Measurements from ENCODE around the gene LGALS9C. TPM values are rescaled to one million over a fixed set of nuclear protein-coding genes. Genes with fewer than 3 reads are reported as not detected.
"Not testable (repeated sequence)": the region's sequence is repeated elsewhere in the genome, so short reads cannot be mapped to it uniquely, and the experiment has no call there.

Gene LGALS9C
- total RNA-seq, 2 donors from 2014 or later = 0.38 TPM; not detected in 1

GRCh38 chr17:18467001-18467400, 9.6 kb upstream of the LGALS9C start:
- H3K27ac Mint-ChIP-seq; H3K4me1 Mint-ChIP-seq (ENCODE audit: low read depth in 2 of 2); H3K36me3 Mint-ChIP-seq; H3K27me3 Mint-ChIP-seq; DNase-seq (ENCODE audit: low spot score); H3K4me3 Mint-ChIP-seq; H3K9me3 Mint-ChIP-seq: not testable (repeated sequence)
- ATAC-seq = peak in 1 of 2 donors; percentile 36

- not testable (repeated sequence) for H3K36me3 Mint-ChIP-seq; H3K4me1 Mint-ChIP-seq (ENCODE audit: low read depth in 2 of 2); H3K27me3 Mint-ChIP-seq; H3K27ac Mint-ChIP-seq; H3K9me3 Mint-ChIP-seq; DNase-seq (ENCODE audit: low spot score); H3K4me3 Mint-ChIP-seq; ATAC-seq
These were observed 8.0 kb upstream of the LGALS9C start for GRCh38 chr17:18468472-18469171.

GRCh38 chr17:18469837-18470236, 6.8 kb upstream of the LGALS9C start:
- not testable (repeated sequence) for ATAC-seq; H3K4me3 Mint-ChIP-seq; DNase-seq (ENCODE audit: low spot score); H3K9me3 Mint-ChIP-seq; H3K27me3 Mint-ChIP-seq; H3K36me3 Mint-ChIP-seq; H3K27ac Mint-ChIP-seq
- peaks cover 4 to 12% of the 10 kb centered on the region in 2 donors for H3K4me1 Mint-ChIP-seq (ENCODE audit: low read depth in 2 of 2)

GRCh38 chr17:18470345-18470930, 6.2 kb upstream of the LGALS9C start:
- H3K36me3 Mint-ChIP-seq = not testable (repeated sequence)

GRCh38 chr17:18473967-18474366, 2.6 kb upstream of the LGALS9C start:
- not testable (repeated sequence) for H3K4me3 Mint-ChIP-seq; ATAC-seq; DNase-seq (ENCODE audit: low spot score); H3K36me3 Mint-ChIP-seq; H3K9me3 Mint-ChIP-seq; H3K27ac Mint-ChIP-seq; H3K27me3 Mint-ChIP-seq
- peaks cover 16 to 17% of the 10 kb centered on the region in 2 donors for H3K4me1 Mint-ChIP-seq (ENCODE audit: low read depth in 2 of 2)

More at GRCh38 chr17:18470345-18470930, 6.2 kb upstream of the LGALS9C start:
- H3K27me3 Mint-ChIP-seq; ATAC-seq; H3K27ac Mint-ChIP-seq; H3K9me3 Mint-ChIP-seq; H3K4me3 Mint-ChIP-seq; DNase-seq (ENCODE audit: low spot score): not testable (repeated sequence)
- H3K4me1 Mint-ChIP-seq (ENCODE audit: low read depth in 2 of 2) = peaks cover 6 to 13% of the 10 kb centered on the region in 2 donors

GRCh38 chr17:18474754-18475153, 1.8 kb upstream of the LGALS9C start:
- DNase-seq (ENCODE audit: low spot score); H3K36me3 Mint-ChIP-seq; H3K27me3 Mint-ChIP-seq; H3K9me3 Mint-ChIP-seq: not testable (repeated sequence)
- peak; percentile 79 to 81 for ATAC-seq
- peak overlapping the region; percentile 34 to 57 for H3K27ac Mint-ChIP-seq
- H3K4me3 Mint-ChIP-seq = peak overlapping the region; percentile 17
- H3K4me1 Mint-ChIP-seq (ENCODE audit: low read depth in 2 of 2) = peaks cover 16 to 17% of the 10 kb centered on the region in 2 donors

- peak overlapping the region in 1 of 2 donors; percentile 86 for H3K27ac Mint-ChIP-seq
- not testable (repeated sequence) for H3K27me3 Mint-ChIP-seq; H3K9me3 Mint-ChIP-seq; DNase-seq (ENCODE audit: low spot score); ATAC-seq; H3K36me3 Mint-ChIP-seq
- peaks cover 16 to 17% of the 10 kb centered on the region in 2 donors for H3K4me1 Mint-ChIP-seq (ENCODE audit: low read depth in 2 of 2)
- H3K4me3 Mint-ChIP-seq = peak overlapping the region; percentile 84
These were observed 778 bp downstream of the LGALS9C start for GRCh38 chr17:18477367-18477766.

GRCh38 chr17:18478362-18478761, 1.8 kb downstream of the LGALS9C start:
- DNase-seq (ENCODE audit: low spot score); H3K9me3 Mint-ChIP-seq; H3K36me3 Mint-ChIP-seq; H3K27me3 Mint-ChIP-seq; H3K4me3 Mint-ChIP-seq; H3K27ac Mint-ChIP-seq; ATAC-seq: not testable (repeated sequence)
- H3K4me1 Mint-ChIP-seq (ENCODE audit: low read depth in 2 of 2) = peaks cover 16 to 17% of the 10 kb centered on the region in 2 donors

- H3K27me3 Mint-ChIP-seq; H3K36me3 Mint-ChIP-seq; H3K9me3 Mint-ChIP-seq; H3K4me3 Mint-ChIP-seq; DNase-seq (ENCODE audit: low spot score); H3K27ac Mint-ChIP-seq; ATAC-seq: not testable (repeated sequence)
- H3K4me1 Mint-ChIP-seq (ENCODE audit: low read depth in 2 of 2) = peaks cover 16 to 17% of the 10 kb centered on the region in 2 donors
These were observed 2.5 kb downstream of the LGALS9C start for GRCh38 chr17:18478977-18479595.

GRCh38 chr17:18481775-18482174, 5.2 kb downstream of the LGALS9C start:
- DNase-seq (ENCODE audit: low spot score); H3K4me1 Mint-ChIP-seq (ENCODE audit: low read depth in 2 of 2); H3K36me3 Mint-ChIP-seq; H3K27ac Mint-ChIP-seq; H3K9me3 Mint-ChIP-seq; H3K27me3 Mint-ChIP-seq; ATAC-seq; H3K4me3 Mint-ChIP-seq: not testable (repeated sequence)

GRCh38 chr17:18485936-18486464, 9.4 kb downstream of the LGALS9C start:
- H3K27me3 Mint-ChIP-seq; ATAC-seq; H3K9me3 Mint-ChIP-seq; H3K4me3 Mint-ChIP-seq; DNase-seq (ENCODE audit: low spot score); H3K4me1 Mint-ChIP-seq (ENCODE audit: low read depth in 2 of 2); H3K27ac Mint-ChIP-seq; H3K36me3 Mint-ChIP-seq: not testable (repeated sequence)

- not testable (repeated sequence) for H3K4me1 Mint-ChIP-seq (ENCODE audit: low read depth in 2 of 2); H3K27ac Mint-ChIP-seq; DNase-seq (ENCODE audit: low spot score); H3K9me3 Mint-ChIP-seq; H3K4me3 Mint-ChIP-seq; H3K27me3 Mint-ChIP-seq; H3K36me3 Mint-ChIP-seq
- ATAC-seq = peak in 1 of 2 donors; percentile 48
These were observed 11.0 kb downstream of the LGALS9C start for GRCh38 chr17:18487633-18488032.

- not testable (repeated sequence) for H3K27ac Mint-ChIP-seq; ATAC-seq; H3K36me3 Mint-ChIP-seq; H3K9me3 Mint-ChIP-seq; H3K4me3 Mint-ChIP-seq; H3K4me1 Mint-ChIP-seq (ENCODE audit: low read depth in 2 of 2); H3K27me3 Mint-ChIP-seq; DNase-seq (ENCODE audit: low spot score)
These were observed 12.0 kb downstream of the LGALS9C start for GRCh38 chr17:18488622-18489021.

GRCh38 chr17:18490016-18490415, 13.4 kb downstream of the LGALS9C start:
- H3K4me3 Mint-ChIP-seq; ATAC-seq; H3K9me3 Mint-ChIP-seq; H3K4me1 Mint-ChIP-seq (ENCODE audit: low read depth in 2 of 2); H3K36me3 Mint-ChIP-seq; DNase-seq (ENCODE audit: low spot score); H3K27me3 Mint-ChIP-seq; H3K27ac Mint-ChIP-seq: not testable (repeated sequence)

All from natural killer cell treated with Interleukin-12 subunit alpha and Interleukin-12 subunit beta and Interleukin-15 and Interleukin-18, amount 100 ng/mL, for 72 hours (primary cell).